ENCODE results near the gene MED7.

GRCh38 chr5:157115012-157115411 lies 27.7 kb downstream of the MED7 start:
- TF ChIP-seq CTCF (IDR thresholded peaks at IDR 0.05) (no peak), EZH2 (IDR thresholded peaks at IDR 0.05) (no peak)
